BLaER1 (cell line): ENCODE results near the gene UBE4A.

Experiments
- H3K27ac ChIP-seq: shearing (Covaris generic); formaldehyde crosslinking; 2 replicates; pipeline ENCODE4 v1.8.1; 2022
- H3K27me3 ChIP-seq: shearing (Covaris generic); formaldehyde crosslinking; 2 replicates; pipeline ENCODE4 v1.8.1; 2022
- H3K36me3 ChIP-seq: shearing (Covaris generic); formaldehyde crosslinking; 2 replicates; pipeline ENCODE4 v1.8.1; 2022
- H3K4me1 ChIP-seq: shearing (Covaris generic); formaldehyde crosslinking; 2 replicates; pipeline ENCODE4 v1.8.1; 2022
- H3K4me2 ChIP-seq: shearing (Covaris generic); formaldehyde crosslinking; 2 replicates; pipeline ENCODE4 v1.8.1; 2022
- H3K4me3 ChIP-seq: shearing (Covaris generic); formaldehyde crosslinking; 2 replicates; pipeline ENCODE4 v1.8.1; 2022
- H3K9ac ChIP-seq: shearing (Covaris generic); formaldehyde crosslinking; 2 replicates; pipeline ENCODE4 v1.8.1; 2022
- H3K9me3 ChIP-seq: shearing (Covaris generic); formaldehyde crosslinking; 2 replicates; pipeline ENCODE4 v1.8.1; 2022
- H4K20me1 ChIP-seq: shearing (Covaris generic); formaldehyde crosslinking; 2 replicates; pipeline ENCODE4 v1.8.1; 2022
- Cebpa-rat ChIP-seq: shearing (Covaris generic); IDR thresholded peaks from 2 replicates; pipeline ENCODE4 v1.8.1; 2022

Gene UBE4A

GRCh38 chr11:118340449-118340848 lies 19.0 kb upstream of the UBE4A start:
- no peak overlapping the region for H3K4me3 ChIP-seq
- no peaks in the 10 kb centered on the region for H3K9me3 ChIP-seq
- no peak overlapping the region for H3K27ac ChIP-seq
- no peak for TF ChIP-seq Cebpa-rat
- H3K9ac ChIP-seq, result no peak overlapping the region
- no peaks in the 10 kb centered on the region for H3K27me3 ChIP-seq
- no peak overlapping the region for H3K4me2 ChIP-seq
- H3K36me3 ChIP-seq, result no peaks in the 10 kb centered on the region
- no peaks in the 10 kb centered on the region for H4K20me1 ChIP-seq
- H3K4me1 ChIP-seq, result peaks cover 12% of the 10 kb centered on the region

GRCh38 chr11:118341261-118341660 lies 18.1 kb upstream of the UBE4A start:
- Histone ChIP-seq H3K4me3 (no peak overlapping the region), H3K4me1 (peaks cover 12% of the 10 kb centered on the region), H3K4me2 (no peak overlapping the region), H3K27me3 (no peaks in the 10 kb centered on the region), H3K9me3 (no peaks in the 10 kb centered on the region), H3K9ac (no peak overlapping the region), H3K27ac (no peak overlapping the region), H3K36me3 (no peaks in the 10 kb centered on the region), H4K20me1 (no peaks in the 10 kb centered on the region)
- no peak for TF ChIP-seq Cebpa-rat

GRCh38 chr11:118341815-118342489 lies 17.4 kb upstream of the UBE4A start:
- TF ChIP-seq Cebpa-rat, result no peak
- H3K9ac ChIP-seq, result no peak overlapping the region

GRCh38 chr11:118342503-118343161 lies 16.8 kb upstream of the UBE4A start, which contains the start of gene CD3D:
Gene CD3D (minus strand): TSS chr11:118342705. CDS start chr11:118342607, 98 bp downstream.
- Histone ChIP-seq H3K27ac (no peak within 1 kb of the TSS), H4K20me1 (no peaks in the 10 kb centered on the region), H3K4me1 (peaks cover 12% of the 10 kb centered on the region), H3K9me3 (no peaks in the 10 kb centered on the region), H3K4me2 (no peak within 1 kb of the TSS), H3K4me3 (no peak within 1 kb of the TSS), H3K27me3 (no peaks in the 10 kb centered on the region), H3K36me3 (no peaks in the 10 kb centered on the region), H3K9ac (no peak within 1 kb of the TSS)
- TF ChIP-seq Cebpa-rat, result no peak

More at GRCh38 chr11:118341815-118342489, 17.4 kb upstream of the UBE4A start:
- Histone ChIP-seq H3K27me3 (no peaks in the 10 kb centered on the region), H4K20me1 (no peaks in the 10 kb centered on the region), H3K4me3 (no peak overlapping the region), H3K4me2 (no peak overlapping the region), H3K36me3 (no peaks in the 10 kb centered on the region), H3K9me3 (no peaks in the 10 kb centered on the region), H3K4me1 (peaks cover 12% of the 10 kb centered on the region), H3K27ac (no peak overlapping the region)

GRCh38 chr11:118343248-118343647 lies 16.2 kb upstream of the UBE4A start:
- H3K9me3 ChIP-seq, result no peaks in the 10 kb centered on the region
- no peak overlapping the region for H3K4me3 ChIP-seq
- H3K4me1 ChIP-seq, result peaks cover 10% of the 10 kb centered on the region
- no peak overlapping the region for H3K9ac ChIP-seq
- H4K20me1 ChIP-seq, result no peaks in the 10 kb centered on the region
- H3K4me2 ChIP-seq, result no peak overlapping the region
- H3K27ac ChIP-seq, result no peak overlapping the region
- H3K36me3 ChIP-seq, result no peaks in the 10 kb centered on the region
- TF ChIP-seq Cebpa-rat, result no peak
- H3K27me3 ChIP-seq, result no peaks in the 10 kb centered on the region

- Histone ChIP-seq H4K20me1 (no peaks in the 10 kb centered on the region), H3K9me3 (no peaks in the 10 kb centered on the region), H3K4me1 (peaks cover 2% of the 10 kb centered on the region), H3K27me3 (no peaks in the 10 kb centered on the region), H3K4me2 (no peak within 1 kb of the TSS), H3K36me3 (no peaks in the 10 kb centered on the region), H3K27ac (no peak within 1 kb of the TSS), H3K9ac (no peak within 1 kb of the TSS), H3K4me3 (no peak within 1 kb of the TSS)
- TF ChIP-seq Cebpa-rat, result no peak
Measured at GRCh38 chr11:118343981-118344515, 15.4 kb upstream of the UBE4A start, which contains the start of gene CD3G. Gene CD3G (plus strand): TSS chr11:118344344. CDS start chr11:118344424, 80 bp downstream.

- Histone ChIP-seq H3K36me3 (no peaks in the 10 kb centered on the region), H3K4me1 (no peaks in the 10 kb centered on the region), H4K20me1 (no peaks in the 10 kb centered on the region), H3K4me2 (no peak overlapping the region), H3K9me3 (no peaks in the 10 kb centered on the region), H3K27me3 (no peaks in the 10 kb centered on the region), H3K27ac (no peak overlapping the region), H3K9ac (no peak overlapping the region), H3K4me3 (no peak overlapping the region)
- TF ChIP-seq Cebpa-rat, result no peak
Measured at GRCh38 chr11:118349475-118349874, 9.9 kb upstream of the UBE4A start.

GRCh38 chr11:118353084-118353710 lies 6.2 kb upstream of the UBE4A start:
- H3K27me3 ChIP-seq, result no peaks in the 10 kb centered on the region
- TF ChIP-seq Cebpa-rat, result no peak
- no peaks in the 10 kb centered on the region for H3K36me3 ChIP-seq
- no peak overlapping the region for H3K4me2 ChIP-seq
- H3K4me3 ChIP-seq, result no peak overlapping the region
- H3K27ac ChIP-seq, result no peak overlapping the region
- H3K9me3 ChIP-seq, result no peaks in the 10 kb centered on the region
- H4K20me1 ChIP-seq, result no peaks in the 10 kb centered on the region
- H3K9ac ChIP-seq, result no peak overlapping the region
- H3K4me1 ChIP-seq, result no peaks in the 10 kb centered on the region

GRCh38 chr11:118358071-118358470 lies 1.3 kb upstream of the UBE4A start:
- Histone ChIP-seq H4K20me1 (peaks cover 15% of the 10 kb centered on the region; the same call in 1 of the 2 replicates), H3K27me3 (no peaks in the 10 kb centered on the region), H3K9ac (no peak overlapping the region), H3K27ac (no peak overlapping the region), H3K4me3 (no peak overlapping the region), H3K4me1 (peaks cover 24% of the 10 kb centered on the region), H3K9me3 (no peaks in the 10 kb centered on the region), H3K4me2 (no peak overlapping the region), H3K36me3 (0 out of 2 replicates have a peak, but pooled peaks cover 9% of the 10 kb centered on the region)
- no peak for TF ChIP-seq Cebpa-rat
